Gastrocnemius medialis (tissue), 4 donors: ENCODE results near the gene CCDC68. TPM values are rescaled to one million over a fixed set of nuclear protein-coding genes. Genes with fewer than 3 reads are reported as not detected.

Experiments used
- ATAC-seq, 2 donors: fragments of 150-250 bp; one replicate each; pipeline ENCODE4 v1.9.1; 2016
- DNase-seq, 2 donors: peaks; one replicate each; pipeline ENCODE4 v3.0.0-alpha.2; 2019
- H3K27ac ChIP-seq, 4 donors: fragments of 200-600 bp; sonication (generic); 1 replicate in 1 of 4; 2 replicates in 3 of 4; pipeline ENCODE4 v1.5.1; 2016 to 2018; ENCODE audit warnings: mild to moderate bottlenecking in 2 of 4, moderate library complexity in 1 of 4
- H3K27me3 ChIP-seq, 3 donors: fragments of 200-600 bp; sonication (generic) in 2 of 3; 1 replicate in 1 of 3; 2 replicates in 2 of 3; pipeline versions ENCODE4 v1.5.1 to v1.6.0; 2016 to 2019; ENCODE audit warnings: mild to moderate bottlenecking in 1 of 3, moderate library complexity in 1 of 3
- H3K36me3 ChIP-seq, 2 donors: fragments of 200-600 bp; sonication (generic) in 1 of 2; one replicate each; pipeline ENCODE4 v1.5.1; 2017 to 2018
- H3K4me1 ChIP-seq, 2 donors: fragments of 200-600 bp; sonication (generic) in 1 of 2; one replicate each; pipeline ENCODE4 v1.5.1; 2016 to 2017; ENCODE audit warnings: mild to moderate bottlenecking in 2 of 2
- H3K4me3 ChIP-seq, 4 donors: fragments of 200-600 bp; sonication (generic) in 3 of 4; 1 replicate in 1 of 4; 2 replicates in 3 of 4; pipeline ENCODE4 v1.5.1; 2016 to 2019; ENCODE audit warnings: mild to moderate bottlenecking in 2 of 4
- H3K9me3 ChIP-seq, 3 donors: fragments of 200-600 bp; sonication (generic) in 2 of 3; 1 replicate in 1 of 3; 2 replicates in 2 of 3; pipeline ENCODE4 v1.5.1; 2016 to 2019
- CTCF ChIP-seq, 5 experiments: fragments of 450-650 bp in 3 of 5; fragments of 200-600 bp in 2 of 5; sonication (generic) in 2 of 5; IDR thresholded peaks in 4 of 5; conservative IDR thresholded peaks in 1 of 5; 1 replicate in 4 of 5; 2 replicates in 1 of 5; pipeline ENCODE4 v1.5.1; 2016 to 2019; ENCODE audit warnings: antibody characterized with exemption in 5 of 5, mild to moderate bottlenecking in 3 of 5, moderate library complexity in 3 of 5
- POLR2A ChIP-seq, 2 donors: fragments of 450-650 bp; IDR thresholded peaks; one replicate each; pipeline ENCODE4 v1.6.1; 2017; ENCODE audit warnings: antibody characterized with exemption in 2 of 2, mild to moderate bottlenecking in 2 of 2, moderate library complexity in 2 of 2
- in situ Hi-C, 4 donors: fragments of 200-750 bp; cut with MboI; loops; one replicate each; pipeline versions ENCODE4 v1.15.0 to v1.8.0; 2017; ENCODE audit warnings: low sequenced_read_pairs in 4 of 4
- intact Hi-C: fragments of 100-400 bp; cut with DNase I; formaldehyde crosslinking; loops from one replicate; pipeline ENCODE4 v1.15.1; 2023; ENCODE audit warnings: low total_unique reads
- total RNA-seq, 4 donors: library from RNA; depleted of rRNA; stranded (reverse); fragments of >200 nt; gene quantifications; one replicate each; pipeline versions ENCODE4 v1.1.0 to v1.2.3, GENCODE V29; 2016

Gene CCDC68
- total RNA-seq, 4 donors from 2014 or later, result 2.4 to 6.0 (median 4.5) TPM

- intact Hi-C loops (no loop called here), in situ Hi-C loops (loop anchor here in 1 of 4 donors (25.0 kb wide), 1 partner anchor 109 kb away; the partner anchor contains the start of gene CCDC68)
- Histone ChIP-seq H3K4me3 (no peak overlapping the region), H3K4me1 (no peaks in the 10 kb centered on the region), H3K27me3 (no peaks in the 10 kb centered on the region), H3K9me3 (no peaks in the 10 kb centered on the region), H3K27ac (no peak overlapping the region), H3K36me3 (no peaks in the 10 kb centered on the region)
- no peak for DNase-seq
- TF ChIP-seq CTCF (IDR thresholded peaks at IDR 0.05 in 4 of 5, conservative IDR thresholded peaks at IDR 0.05 in 1 of 5), result no peak
- TF ChIP-seq POLR2A (IDR thresholded peaks at IDR 0.05), result no peak
- no peak for ATAC-seq
These were observed 106.2 kb downstream of the CCDC68 start for GRCh38 chr18:54852780-54853675.

Other genes with a start within 250 kb of the CCDC68 start
- under 1 TPM in 3 of 4 donors, not detected in 1; 0.02 to 0.20 (median 0.05) TPM for gene RAB27B, start 131.0 kb downstream of the CCDC68 start, total RNA-seq